ENCODE measurements around the gene DYSF. TPM values are rescaled to one million over a fixed set of nuclear protein-coding genes. Genes with fewer than 3 reads are reported as not detected.

DYSF gene
- polyA plus RNA-seq, 12 donors, result 53.5 to 196 (median 112) TPM

- no peak for DNase-seq
Observed at GRCh38 chr2:71498261-71498701, 44.9 kb downstream of the DYSF start.

GRCh38 chr2:71499691-71500090, 46.3 kb downstream of the DYSF start:
- no peak for DNase-seq

- DNase-seq, result no peak
Observed at GRCh38 chr2:71500426-71501079, 47.2 kb downstream of the DYSF start.

GRCh38 chr2:71502941-71503738, 49.8 kb downstream of the DYSF start:
- no peak for DNase-seq

- no peak for DNase-seq
Observed at GRCh38 chr2:71503837-71504236, 50.5 kb downstream of the DYSF start.

GRCh38 chr2:71504611-71505010, 51.2 kb downstream of the DYSF start:
- DNase-seq, result no peak

- DNase-seq, result peak; percentile 31
Observed at GRCh38 chr2:71505086-71505769, 51.9 kb downstream of the DYSF start.

- no peak for DNase-seq
Observed at GRCh38 chr2:71505770-71506140, 52.4 kb downstream of the DYSF start.

GRCh38 chr2:71506222-71507153, 53.1 kb downstream of the DYSF start:
- DNase-seq, result no peak

GRCh38 chr2:71507476-71507875, 54.1 kb downstream of the DYSF start:
- DNase-seq, result no peak

- DNase-seq, result peak; percentile 51
Observed at GRCh38 chr2:71510196-71510807, 56.9 kb downstream of the DYSF start.

- DNase-seq, result no peak
Observed at GRCh38 chr2:71510938-71511337, 57.6 kb downstream of the DYSF start.

GRCh38 chr2:71511776-71512175, 58.4 kb downstream of the DYSF start:
- no peak for DNase-seq

GRCh38 chr2:71512386-71512785, 59.0 kb downstream of the DYSF start:
- DNase-seq, result no peak

GRCh38 chr2:71513096-71513495, 59.7 kb downstream of the DYSF start:
- no peak for DNase-seq

GRCh38 chr2:71513721-71514120, 60.4 kb downstream of the DYSF start:
- DNase-seq, result no peak

- no peak for DNase-seq
Observed at GRCh38 chr2:71516253-71516888, 63.0 kb downstream of the DYSF start.

GRCh38 chr2:71517851-71518250, 64.5 kb downstream of the DYSF start:
- no peak for DNase-seq

- DNase-seq, result no peak
Observed at GRCh38 chr2:71521436-71521950, 68.1 kb downstream of the DYSF start.

- DNase-seq, result no peak
Observed at GRCh38 chr2:71524476-71524875, 71.1 kb downstream of the DYSF start.
